HepG2 (cell line): Measurements from ENCODE around the gene EZH1. TPM values are rescaled to one million over a fixed set of nuclear protein-coding genes. Genes with fewer than 3 reads are reported as not detected.

Experiments used
- CBFB ChIP-seq: sonication (generic); formaldehyde crosslinking; IDR thresholded peaks from 2 replicates; pipeline ENCODE4 v1.4.0; 2020; ENCODE audit warnings: missing genetic modification reagents
- CREBL2 ChIP-seq: sonication (generic); formaldehyde crosslinking; IDR thresholded peaks from 2 replicates; pipeline ENCODE4 v1.8.1; 2023; ENCODE audit warnings: missing genetic modification reagents, mild to moderate bottlenecking, borderline replicate concordance
- ELF3 ChIP-seq: IDR thresholded peaks from 2 replicates; pipeline ENCODE4 v1.6.1; 2016; ENCODE audit warnings: missing genetic modification reagents, missing compliant biosample characterization
- JUN ChIP-seq: sonication (generic); formaldehyde crosslinking; IDR thresholded peaks from 2 replicates; pipeline ENCODE4 v1.4.0; 2020; ENCODE audit warnings: mild to moderate bottlenecking, missing genetic modification reagents
- KDM3A ChIP-seq: IDR thresholded peaks from 2 replicates; pipeline ENCODE4 v1.6.1; 2018; ENCODE audit warnings: low read depth, missing compliant biosample characterization
- KDM5A ChIP-seq: fragments of 200-600 bp; sonication (generic); IDR thresholded peaks from 2 replicates; pipeline ENCODE4 v1.7.0; 2018; ENCODE audit warnings: antibody characterized with exemption, mild to moderate bottlenecking, low read length, borderline replicate concordance
- KDM5B ChIP-seq: sonication (generic); formaldehyde crosslinking; IDR thresholded peaks from 2 replicates; pipeline ENCODE4 v1.4.0; 2020; ENCODE audit warnings: missing genetic modification reagents, mild to moderate bottlenecking, borderline replicate concordance
- KMT2A ChIP-seq: sonication (generic); formaldehyde crosslinking; IDR thresholded peaks from 2 replicates; pipeline ENCODE4 v1.4.0; 2020; ENCODE audit warnings: missing genetic modification reagents
- MBD4 ChIP-seq: IDR thresholded peaks from 2 replicates; pipeline ENCODE4 v1.6.1; 2012; ENCODE audit warnings: low read length, inconsistent platforms, borderline replicate concordance
- MTF1 ChIP-seq: sonication (generic); formaldehyde crosslinking; IDR thresholded peaks from 2 replicates; pipeline ENCODE4 v1.5.0; 2020; ENCODE audit warnings: missing genetic modification reagents
- MTF2 ChIP-seq: sonication (generic); formaldehyde crosslinking; IDR thresholded peaks from 2 replicates; pipeline ENCODE4 v1.5.0; 2020; ENCODE audit warnings: missing genetic modification reagents, borderline replicate concordance
- NFATC3 ChIP-seq: sonication (generic); formaldehyde crosslinking; IDR thresholded peaks from 2 replicates; pipeline ENCODE4 v1.5.1; 2020; ENCODE audit warnings: mild to moderate bottlenecking, missing genetic modification reagents
- NFE2 ChIP-seq: sonication (generic); formaldehyde crosslinking; IDR thresholded peaks from 2 replicates; pipeline ENCODE4 v1.4.0; 2020; ENCODE audit warnings: missing genetic modification reagents
- NR2F2 ChIP-seq: IDR thresholded peaks from 2 replicates; pipeline ENCODE4 v1.6.1; 2012; ENCODE audit warnings: low read depth, inconsistent platforms, borderline replicate concordance
- PITX1 ChIP-seq: sonication (generic); formaldehyde crosslinking; IDR thresholded peaks from 2 replicates; pipeline ENCODE4 v1.5.1; 2020; ENCODE audit warnings: mild to moderate bottlenecking, missing genetic modification reagents
- POLR2G ChIP-seq: fragments of 200-400 bp; formaldehyde crosslinking; IDR thresholded peaks from 2 replicates; pipeline ENCODE4 v1.6.1; 2018; ENCODE audit warnings: mild to moderate bottlenecking, low read depth, low read length, moderate library complexity
- RFXANK ChIP-seq: IDR thresholded peaks from 2 replicates; pipeline ENCODE4 v1.6.1; 2016
- TFAP4 ChIP-seq: sonication (generic); IDR thresholded peaks from 2 replicates; pipeline ENCODE4 v1.6.1; 2016; ENCODE audit warnings: low read depth, borderline replicate concordance
- ZFX ChIP-seq: sonication (generic); formaldehyde crosslinking; IDR thresholded peaks from 2 replicates; pipeline ENCODE4 v1.4.0; 2020; ENCODE audit warnings: mild to moderate bottlenecking, low read depth, missing genetic modification reagents, moderate library complexity
- ZNF143 ChIP-seq: sonication (generic); formaldehyde crosslinking; IDR thresholded peaks from 2 replicates; pipeline ENCODE4 v1.4.0; 2020; ENCODE audit warnings: missing genetic modification reagents
- ZNF543 ChIP-seq: sonication (generic); formaldehyde crosslinking; IDR thresholded peaks from 2 replicates; pipeline ENCODE4 v1.4.0; 2020; ENCODE audit warnings: mild to moderate bottlenecking, missing genetic modification reagents
- ZNF652 ChIP-seq: IDR thresholded peaks from 2 replicates; pipeline ENCODE4 v1.6.1; 2016; ENCODE audit warnings: low read depth, borderline replicate concordance
- ZZZ3 ChIP-seq: sonication (generic); formaldehyde crosslinking; IDR thresholded peaks from 2 replicates; pipeline ENCODE4 v1.4.0; 2020; ENCODE audit warnings: missing genetic modification reagents, mild to moderate bottlenecking, borderline replicate concordance
- polyA plus RNA-seq, 8 experiments: library from polyadenylated mRNA; depleted of rRNA in 3 of 8; stranded (reverse) in 7 of 8; unstranded in 1 of 8; fragments of >200 nt; fragmentation: Illumina TruSeq in 4 of 8; extraction: Trizol in 4 of 8; gene quantifications; 2 replicates each; pipeline versions ENCODE4 v1.2.1 to v1.2.3, GENCODE V29; 2011 to 2016; ENCODE audit warnings: low read depth in 4 of 8, missing spikeins in 1 of 8, mixed read lengths in 1 of 8; ENCODE audit not compliant: insufficient read depth in 1 of 8
- total RNA-seq, 5 experiments: library from RNA; depleted of rRNA; stranded (reverse); fragments of >200 nt; fragmentation: Illumina TruSeq; extraction: Trizol; gene quantifications; 2 replicates each; pipeline ENCODE4 v1.2.3, GENCODE V29; 2016; ENCODE audit warnings: low read depth in 1 of 5
- TF ChIP-seq, protein P1 (sequence below): sonication (generic); formaldehyde crosslinking; IDR thresholded peaks from 2 replicates; pipeline ENCODE4 v1.5.0; 2020; ENCODE audit warnings: missing genetic modification reagents
- TF ChIP-seq, protein P2 (sequence below): sonication (generic); formaldehyde crosslinking; IDR thresholded peaks from 2 replicates; pipeline ENCODE4 v1.4.0; 2020; ENCODE audit warnings: missing genetic modification reagents
- TF ChIP-seq, protein P3 (sequence below): sonication (generic); formaldehyde crosslinking; IDR thresholded peaks from 2 replicates; pipeline ENCODE4 v1.4.0; 2020; ENCODE audit warnings: mild to moderate bottlenecking, missing genetic modification reagents

Gene EZH1
- total and polyA plus RNA-seq, 2 of the 13 experiments (the other 11 are each of a cell fraction or from before 2014, with no cell fraction given): 11.6 to 24.0 TPM

- TF ChIP-seq ZNF143: no peak
- peak; percentile 60; the same call in 1 of the 2 replicates for TF ChIP-seq MTF2 (CRISPR knock-in tag)
- no peak for TF ChIP-seq ZNF543
- no peak for TF ChIP-seq CBFB (CRISPR knock-in tag)
- TF ChIP-seq KDM5A: no peak
- TF ChIP-seq NFATC3 (CRISPR knock-in tag): no peak
- TF ChIP-seq ZNF652 (CRISPR knock-in tag): no peak
- peak; percentile 49 for TF ChIP-seq ZFX (CRISPR knock-in tag)
- TF ChIP-seq TFAP4: peak; percentile 21; the same call in 1 of the 2 replicates
- no peak for TF ChIP-seq MBD4
- TF ChIP-seq NR2F2: no peak
- peak; percentile 21; the same call in 1 of the 2 replicates for TF ChIP-seq ELF3 (CRISPR knock-in tag)
- TF ChIP-seq KDM5B (CRISPR knock-in tag): 0 out of 2 replicates have a peak, but pooled peaks have one; percentile 41
- TF ChIP-seq MTF1 (CRISPR knock-in tag): no peak
- TF ChIP-seq, protein P1, sequence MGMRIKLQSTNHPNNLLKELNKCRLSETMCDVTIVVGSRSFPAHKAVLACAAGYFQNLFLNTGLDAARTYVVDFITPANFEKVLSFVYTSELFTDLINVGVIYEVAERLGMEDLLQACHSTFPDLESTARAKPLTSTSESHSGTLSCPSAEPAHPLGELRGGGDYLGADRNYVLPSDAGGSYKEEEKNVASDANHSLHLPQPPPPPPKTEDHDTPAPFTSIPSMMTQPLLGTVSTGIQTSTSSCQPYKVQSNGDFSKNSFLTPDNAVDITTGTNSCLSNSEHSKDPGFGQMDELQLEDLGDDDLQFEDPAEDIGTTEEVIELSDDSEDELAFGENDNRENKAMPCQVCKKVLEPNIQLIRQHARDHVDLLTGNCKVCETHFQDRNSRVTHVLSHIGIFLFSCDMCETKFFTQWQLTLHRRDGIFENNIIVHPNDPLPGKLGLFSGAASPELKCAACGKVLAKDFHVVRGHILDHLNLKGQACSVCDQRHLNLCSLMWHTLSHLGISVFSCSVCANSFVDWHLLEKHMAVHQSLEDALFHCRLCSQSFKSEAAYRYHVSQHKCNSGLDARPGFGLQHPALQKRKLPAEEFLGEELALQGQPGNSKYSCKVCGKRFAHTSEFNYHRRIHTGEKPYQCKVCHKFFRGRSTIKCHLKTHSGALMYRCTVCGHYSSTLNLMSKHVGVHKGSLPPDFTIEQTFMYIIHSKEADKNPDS (CRISPR knock-in tag): peak; percentile 44; the same call in 1 of the 2 replicates
- TF ChIP-seq, protein P2, sequence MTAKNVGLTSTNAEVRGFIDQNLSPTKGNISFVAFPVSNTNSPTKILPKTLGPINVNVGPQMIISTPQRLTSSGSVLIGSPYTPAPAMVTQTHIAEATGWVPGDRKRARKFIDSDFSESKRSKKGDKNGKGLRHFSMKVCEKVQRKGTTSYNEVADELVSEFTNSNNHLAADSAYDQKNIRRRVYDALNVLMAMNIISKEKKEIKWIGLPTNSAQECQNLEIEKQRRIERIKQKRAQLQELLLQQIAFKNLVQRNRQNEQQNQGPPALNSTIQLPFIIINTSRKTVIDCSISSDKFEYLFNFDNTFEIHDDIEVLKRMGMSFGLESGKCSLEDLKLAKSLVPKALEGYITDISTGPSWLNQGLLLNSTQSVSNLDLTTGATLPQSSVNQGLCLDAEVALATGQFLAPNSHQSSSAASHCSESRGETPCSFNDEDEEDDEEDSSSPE (CRISPR knock-in tag): no peak
- TF ChIP-seq ZZZ3 (CRISPR knock-in tag): no peak
- no peak for TF ChIP-seq KDM3A (CRISPR knock-in tag)
- TF ChIP-seq, protein P3, sequence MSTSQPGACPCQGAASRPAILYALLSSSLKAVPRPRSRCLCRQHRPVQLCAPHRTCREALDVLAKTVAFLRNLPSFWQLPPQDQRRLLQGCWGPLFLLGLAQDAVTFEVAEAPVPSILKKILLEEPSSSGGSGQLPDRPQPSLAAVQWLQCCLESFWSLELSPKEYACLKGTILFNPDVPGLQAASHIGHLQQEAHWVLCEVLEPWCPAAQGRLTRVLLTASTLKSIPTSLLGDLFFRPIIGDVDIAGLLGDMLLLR (CRISPR knock-in tag): peak; percentile 52; the same call in 1 of the 2 replicates
- peak; percentile 37; the same call in 1 of the 2 replicates for TF ChIP-seq PITX1 (CRISPR knock-in tag)
- TF ChIP-seq JUN (CRISPR knock-in tag): no peak
- no peak for TF ChIP-seq RFXANK (CRISPR knock-in tag)
- TF ChIP-seq KMT2A: 0 out of 2 replicates have a peak, but pooled peaks have one; percentile 27
- no peak for TF ChIP-seq NFE2
- TF ChIP-seq POLR2G: 0 out of 2 replicates have a peak, but pooled peaks have one; percentile 24
- TF ChIP-seq CREBL2 (CRISPR knock-in tag): no peak; the same call in 1 of the 2 replicates
Observed at GRCh38 chr17:42760652-42761581, 16.1 kb upstream of the EZH1 start, which contains the start of gene RAMP2 (continued).
